Erythroblast (primary cell): ENCODE results near the gene NDUFA7.

Experiments used
- GATA1 ChIP-seq: IDR thresholded peaks from 2 replicates; pipeline ENCODE4 v1.6.1; 2011; ENCODE audit warnings: low read depth, mild to moderate bottlenecking, control low read depth, low read length, moderate library complexity
- POLR2A ChIP-seq: IDR thresholded peaks from 2 replicates; pipeline ENCODE4 v1.6.1; 2011; ENCODE audit warnings: mild to moderate bottlenecking, low read length

DNA sequence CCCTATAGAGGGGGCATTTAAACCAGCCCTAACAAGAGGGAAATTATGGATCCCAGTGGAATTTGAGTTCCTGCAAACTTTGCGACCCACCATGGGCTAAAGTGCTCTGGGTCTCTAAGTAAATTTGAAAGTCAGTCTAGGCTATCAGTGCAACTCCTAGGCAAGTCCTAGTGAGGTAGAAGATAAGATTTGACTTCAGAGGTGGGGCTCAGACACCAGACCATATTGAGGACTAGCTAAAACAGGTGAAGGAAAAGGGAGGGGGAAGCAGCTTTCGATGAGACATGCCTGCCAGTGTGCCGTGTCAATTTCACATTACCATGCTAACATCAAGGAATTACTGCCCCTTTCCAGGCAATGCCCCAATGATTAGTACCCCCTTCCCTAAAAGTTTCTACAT lies 51.5 kb downstream of the NDUFA7 start:
- no peak for TF ChIP-seq POLR2A
- TF ChIP-seq GATA1 = no peak
